Smooth muscle cell (in vitro differentiated cells): Measurements from ENCODE around the gene CDS1. TPM values are rescaled to one million over a fixed set of nuclear protein-coding genes. Genes with fewer than 3 reads are reported as not detected.
A peak's percentile ranks its signal among the peaks of the same experiment; 100 is the strongest.

Experiments used
- DNase-seq: peaks from one replicate; lab custom pipeline; 2025; ENCODE audit not compliant: unreplicated experiment; lab: John Stamatoyannopoulos, UW
- H2AFZ ChIP-seq: fragments of 200-600 bp; sonication (generic); 2 replicates; pipeline ENCODE4 v1.6.0; 2016; ENCODE audit warnings: antibody characterized with exemption, low read depth, mild to moderate bottlenecking
- H3F3A ChIP-seq: fragments of 200-600 bp; sonication (generic); 2 replicates; pipeline ENCODE4 v1.6.0; 2017; ENCODE audit warnings: antibody characterized with exemption, low read depth
- H3K27ac ChIP-seq: fragments of 200-600 bp; sonication (generic); 2 replicates; pipeline ENCODE4 v1.5.1; 2016; ENCODE audit warnings: low read depth, mild to moderate bottlenecking
- H3K27me3 ChIP-seq: fragments of 200-600 bp; sonication (generic); 2 replicates; pipeline ENCODE4 v1.6.1; 2016; ENCODE audit warnings: low read depth, mild to moderate bottlenecking
- H3K36me3 ChIP-seq: fragments of 200-600 bp; sonication (generic); 2 replicates; pipeline ENCODE4 v1.5.1; 2016; ENCODE audit warnings: low read depth
- H3K4me1 ChIP-seq: fragments of 200-600 bp; sonication (generic); 2 replicates; pipeline ENCODE4 v1.5.1; 2016; ENCODE audit warnings: low read depth
- H3K4me2 ChIP-seq: fragments of 200-600 bp; sonication (generic); 2 replicates; pipeline ENCODE4 v1.6.0; 2016; ENCODE audit warnings: mild to moderate bottlenecking
- H3K4me3 ChIP-seq: fragments of 200-600 bp; sonication (generic); 2 replicates; pipeline ENCODE4 v1.5.1; 2016; ENCODE audit warnings: mild to moderate bottlenecking
- H3K79me2 ChIP-seq: fragments of 200-600 bp; sonication (generic); 2 replicates; pipeline ENCODE4 v1.6.0; 2016; ENCODE audit warnings: low read depth, mild to moderate bottlenecking
- H3K9ac ChIP-seq: fragments of 200-600 bp; sonication (generic); 2 replicates; pipeline ENCODE4 v1.6.0; 2016; ENCODE audit warnings: low read depth
- H3K9me3 ChIP-seq: fragments of 200-600 bp; sonication (generic); replicated peaks from 2 replicates; pipeline ENCODE4 v1.5.1; 2016; ENCODE audit warnings: low read depth
- H4K20me1 ChIP-seq: fragments of 200-600 bp; sonication (generic); 2 replicates; pipeline ENCODE4 v1.6.0; 2016; ENCODE audit warnings: low read depth
- WGBS: methylation state at CpG from one replicate; pipeline ENCODE4 v1.1.7; 2016; ENCODE audit warnings: low lambda C conversion rate; 5-methylcytosine and 5-hydroxymethylcytosine counted together
- polyA plus RNA-seq: library from polyadenylated mRNA; unstranded; fragments of >200 nt; fragmentation: Nextera tagmentation; extraction: Ambion mirVana; gene quantifications from 2 replicates; pipeline ENCODE4 v1.2.1, GENCODE V29; 2016
- total RNA-seq: library from RNA; depleted of rRNA; stranded (reverse); fragments of >200 nt; gene quantifications from 2 replicates; pipeline ENCODE4 v1.2.3, GENCODE V29; 2014
- TF ChIP-seq, protein P1 (sequence below): fragments of 200-600 bp; sonication (generic); IDR thresholded peaks from 2 replicates; pipeline ENCODE4 v1.5.1; 2017; ENCODE audit warnings: borderline replicate concordance, mild to moderate bottlenecking, antibody characterized with exemption; ENCODE audit not compliant: insufficient read depth, poor library complexity, severe bottlenecking

Gene CDS1
- total and polyA plus RNA-seq, 2 experiments from 2014 or later: 2.1 to 15.2 TPM

DNA sequence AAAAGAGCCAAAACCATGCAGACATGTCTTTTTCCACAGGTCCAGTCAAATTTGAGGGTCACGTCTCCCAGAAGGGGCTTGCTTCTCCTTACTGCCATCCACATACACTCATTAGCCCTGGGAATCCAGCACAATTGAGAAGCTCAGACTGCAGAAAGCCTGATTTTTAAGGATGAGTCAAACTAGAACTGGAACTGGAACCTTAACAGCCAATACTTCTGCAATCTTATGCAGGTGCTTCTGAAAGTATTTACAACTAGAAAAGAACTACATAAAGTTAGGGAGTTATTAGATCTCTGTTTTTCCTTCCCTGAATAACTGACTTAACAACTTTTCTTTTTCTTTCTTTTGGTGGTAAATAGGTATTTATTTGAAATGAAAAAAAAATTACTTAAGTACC lies 86.3 kb downstream of the CDS1 start:
- Histone ChIP-seq H4K20me1 (no peaks in the 10 kb centered on the region), H3K36me3 (peaks cover 15% of the 10 kb centered on the region), H3K27me3 (no peaks in the 10 kb centered on the region), H3F3A (no peaks in the 10 kb centered on the region), H3K4me2 (no peak overlapping the region), H2AFZ (no peak overlapping the region), H3K9ac (no peak overlapping the region), H3K4me1 (no peaks in the 10 kb centered on the region), H3K79me2 (no peaks in the 10 kb centered on the region), H3K9me3 (no peaks in the 10 kb centered on the region), H3K27ac (no peak overlapping the region), H3K4me3 (no peak overlapping the region)
- WGBS: 100% methylated on average over 1 of the region's 1 CpG
- TF ChIP-seq, protein P1, sequence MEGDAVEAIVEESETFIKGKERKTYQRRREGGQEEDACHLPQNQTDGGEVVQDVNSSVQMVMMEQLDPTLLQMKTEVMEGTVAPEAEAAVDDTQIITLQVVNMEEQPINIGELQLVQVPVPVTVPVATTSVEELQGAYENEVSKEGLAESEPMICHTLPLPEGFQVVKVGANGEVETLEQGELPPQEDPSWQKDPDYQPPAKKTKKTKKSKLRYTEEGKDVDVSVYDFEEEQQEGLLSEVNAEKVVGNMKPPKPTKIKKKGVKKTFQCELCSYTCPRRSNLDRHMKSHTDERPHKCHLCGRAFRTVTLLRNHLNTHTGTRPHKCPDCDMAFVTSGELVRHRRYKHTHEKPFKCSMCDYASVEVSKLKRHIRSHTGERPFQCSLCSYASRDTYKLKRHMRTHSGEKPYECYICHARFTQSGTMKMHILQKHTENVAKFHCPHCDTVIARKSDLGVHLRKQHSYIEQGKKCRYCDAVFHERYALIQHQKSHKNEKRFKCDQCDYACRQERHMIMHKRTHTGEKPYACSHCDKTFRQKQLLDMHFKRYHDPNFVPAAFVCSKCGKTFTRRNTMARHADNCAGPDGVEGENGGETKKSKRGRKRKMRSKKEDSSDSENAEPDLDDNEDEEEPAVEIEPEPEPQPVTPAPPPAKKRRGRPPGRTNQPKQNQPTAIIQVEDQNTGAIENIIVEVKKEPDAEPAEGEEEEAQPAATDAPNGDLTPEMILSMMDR: no peak
- no peak for DNase-seq

DNA sequence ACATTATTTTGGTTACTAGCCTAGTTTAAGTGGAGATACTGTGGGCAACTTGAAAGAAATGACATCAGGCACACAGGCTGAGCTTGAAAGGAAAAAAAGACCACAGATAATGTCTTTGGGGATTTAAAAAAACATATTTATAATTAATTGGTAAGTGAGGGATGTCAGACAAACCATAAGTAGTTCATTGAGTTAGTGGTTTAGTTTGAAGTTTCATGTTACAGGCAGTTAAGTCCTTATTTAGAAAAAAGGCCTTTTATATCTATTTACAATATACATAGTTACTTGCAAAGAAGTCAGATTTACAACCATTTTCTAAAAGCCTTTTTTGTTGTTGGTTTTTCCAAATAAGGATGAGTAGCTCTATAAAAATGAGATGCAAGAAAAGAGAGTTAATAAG lies 89.2 kb downstream of the CDS1 start:
- no peak for DNase-seq
- Histone ChIP-seq H4K20me1 (no peaks in the 10 kb centered on the region), H3K4me1 (no peaks in the 10 kb centered on the region), H3K4me2 (no peak overlapping the region), H3K79me2 (no peaks in the 10 kb centered on the region), H2AFZ (no peak overlapping the region), H3K4me3 (no peak overlapping the region), H3F3A (no peaks in the 10 kb centered on the region), H3K9ac (no peak overlapping the region), H3K27ac (no peak overlapping the region), H3K36me3 (peaks cover 32% of the 10 kb centered on the region), H3K9me3 (no peaks in the 10 kb centered on the region), H3K27me3 (no peaks in the 10 kb centered on the region)
- TF ChIP-seq, protein P1: no peak

DNA sequence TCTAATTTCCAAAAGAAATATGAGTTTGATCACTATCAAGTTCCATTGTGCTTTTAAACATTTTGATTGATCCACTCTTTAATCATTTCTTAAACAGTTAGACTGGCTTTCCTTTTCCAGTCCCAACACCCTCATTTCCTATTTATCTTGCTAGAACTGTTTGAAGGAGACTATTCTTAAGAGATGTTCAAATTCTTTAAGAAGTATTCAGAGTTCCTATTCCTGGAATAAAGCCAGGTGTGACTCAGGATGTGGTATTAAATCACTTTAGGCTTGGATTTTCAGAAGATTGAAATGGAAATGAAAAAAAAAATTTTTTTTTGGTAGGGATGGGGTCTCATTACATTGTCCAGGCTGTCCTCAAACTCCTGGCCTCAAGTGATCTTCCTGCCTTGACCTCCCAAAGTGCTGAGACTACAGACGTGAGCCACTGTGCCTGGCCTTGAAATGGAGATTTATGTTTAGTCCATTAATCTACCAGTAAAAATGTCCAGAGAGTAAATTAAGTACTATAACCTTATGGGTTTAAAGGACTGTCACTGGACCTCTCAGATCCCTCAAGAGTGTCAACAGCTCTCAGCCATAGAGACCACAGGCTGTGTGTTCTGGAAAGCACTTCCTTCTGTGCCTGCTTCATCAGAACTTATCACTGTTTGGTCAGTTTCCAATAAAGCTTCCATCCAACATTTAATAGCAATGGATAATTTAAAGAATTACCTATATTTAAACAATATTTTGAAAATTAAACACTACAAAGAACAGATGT lies 90.7 kb downstream of the CDS1 start:
- no peak for DNase-seq
- H3K27me3 ChIP-seq: no peaks in the 10 kb centered on the region
- no peak overlapping the region for H3K9ac ChIP-seq
- no peaks in the 10 kb centered on the region for H3K79me2 ChIP-seq
- H4K20me1 ChIP-seq: no peaks in the 10 kb centered on the region
- H3K9me3 ChIP-seq: no peaks in the 10 kb centered on the region
- no peaks in the 10 kb centered on the region for H3K4me1 ChIP-seq
- no peak overlapping the region for H2AFZ ChIP-seq
- peak overlapping the region; percentile 46 for H3K27ac ChIP-seq
- no peak overlapping the region for H3K4me3 ChIP-seq
- peaks cover 37% of the 10 kb centered on the region for H3K36me3 ChIP-seq
- no peaks in the 10 kb centered on the region for H3F3A ChIP-seq
- peak overlapping the region; percentile 24 for H3K4me2 ChIP-seq
- TF ChIP-seq, protein P1: no peak
- WGBS: 33% methylated on average over 1 of the region's 1 CpG

DNA sequence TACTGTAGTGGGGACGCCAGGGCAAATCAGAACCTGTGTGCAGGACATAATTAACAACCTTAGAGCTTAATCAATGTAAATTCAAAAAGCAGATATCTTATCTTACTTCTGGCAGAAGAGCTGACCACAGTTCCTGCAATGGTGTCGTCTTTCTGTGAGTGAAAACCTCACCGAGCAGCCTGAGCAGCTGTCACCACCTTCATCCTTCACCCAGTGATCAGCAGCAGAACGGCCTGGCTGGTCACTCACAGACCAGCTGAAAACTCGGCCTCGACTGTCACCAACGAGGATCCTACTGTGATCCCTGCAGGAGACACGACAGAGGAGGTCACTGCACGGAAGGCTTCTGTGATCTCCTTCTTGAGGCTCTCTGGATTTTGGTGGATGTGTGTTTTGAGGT lies 94.2 kb downstream of the CDS1 start:
- Histone ChIP-seq H3K27me3 (no peaks in the 10 kb centered on the region), H3K4me3 (no peak overlapping the region), H3K9me3 (no peaks in the 10 kb centered on the region), H3K27ac (no peak overlapping the region), H3F3A (no peaks in the 10 kb centered on the region), H3K9ac (no peak overlapping the region), H4K20me1 (no peaks in the 10 kb centered on the region), H2AFZ (no peak overlapping the region), H3K79me2 (no peaks in the 10 kb centered on the region), H3K4me2 (no peak overlapping the region), H3K4me1 (peaks cover 6% of the 10 kb centered on the region), H3K36me3 (peaks cover 31% of the 10 kb centered on the region)
- TF ChIP-seq, protein P1: no peak
- 75% methylated on average over 9 of the region's 9 CpGs for WGBS
- DNase-seq: no peak
